Measurements from ENCODE around the gene KCNT1.

GRCh38 chr9:135667463-135668001 is 34.5 kb upstream of the KCNT1 start:
- TF ChIP-seq, protein P1, sequence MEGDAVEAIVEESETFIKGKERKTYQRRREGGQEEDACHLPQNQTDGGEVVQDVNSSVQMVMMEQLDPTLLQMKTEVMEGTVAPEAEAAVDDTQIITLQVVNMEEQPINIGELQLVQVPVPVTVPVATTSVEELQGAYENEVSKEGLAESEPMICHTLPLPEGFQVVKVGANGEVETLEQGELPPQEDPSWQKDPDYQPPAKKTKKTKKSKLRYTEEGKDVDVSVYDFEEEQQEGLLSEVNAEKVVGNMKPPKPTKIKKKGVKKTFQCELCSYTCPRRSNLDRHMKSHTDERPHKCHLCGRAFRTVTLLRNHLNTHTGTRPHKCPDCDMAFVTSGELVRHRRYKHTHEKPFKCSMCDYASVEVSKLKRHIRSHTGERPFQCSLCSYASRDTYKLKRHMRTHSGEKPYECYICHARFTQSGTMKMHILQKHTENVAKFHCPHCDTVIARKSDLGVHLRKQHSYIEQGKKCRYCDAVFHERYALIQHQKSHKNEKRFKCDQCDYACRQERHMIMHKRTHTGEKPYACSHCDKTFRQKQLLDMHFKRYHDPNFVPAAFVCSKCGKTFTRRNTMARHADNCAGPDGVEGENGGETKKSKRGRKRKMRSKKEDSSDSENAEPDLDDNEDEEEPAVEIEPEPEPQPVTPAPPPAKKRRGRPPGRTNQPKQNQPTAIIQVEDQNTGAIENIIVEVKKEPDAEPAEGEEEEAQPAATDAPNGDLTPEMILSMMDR (IDR thresholded peaks at IDR 0.05) = no peak
- TF ChIP-seq EP300 (IDR thresholded peaks at IDR 0.05) (no peak), POLR2A (IDR thresholded peaks at IDR 0.05) (no peak)
